LoVo (cell line): ENCODE measurements around the gene CNTN6.

Experiments
- DNase-seq: peaks from one replicate; pipeline ENCODE4 v3.0.0-alpha.2; 2016; ENCODE audit warnings: low spot score

CNTN6 gene

DNA sequence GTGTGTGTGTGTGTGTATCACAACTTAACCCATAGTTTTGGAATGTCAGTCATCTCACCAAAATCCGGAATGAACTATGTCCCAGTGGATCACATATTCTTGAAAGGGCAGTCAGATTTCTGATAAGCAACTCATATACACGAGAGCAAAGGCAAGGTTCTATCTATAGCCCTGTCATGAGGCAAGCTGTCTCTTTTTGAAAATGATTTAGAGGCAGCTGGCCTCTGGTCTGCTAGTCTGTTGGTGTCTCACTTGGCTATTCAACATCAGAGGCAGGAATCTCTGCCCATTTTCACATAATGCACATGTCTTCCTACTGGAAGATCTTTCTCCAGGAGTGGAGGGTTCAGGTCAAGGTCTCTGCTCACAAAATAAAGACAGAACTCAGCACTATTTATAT is 79.8 kb downstream of the CNTN6 start:
- DNase-seq: no peak

GRCh38 chr3:1179146-1179545 is 86.3 kb downstream of the CNTN6 start:
- no peak for DNase-seq

DNA sequence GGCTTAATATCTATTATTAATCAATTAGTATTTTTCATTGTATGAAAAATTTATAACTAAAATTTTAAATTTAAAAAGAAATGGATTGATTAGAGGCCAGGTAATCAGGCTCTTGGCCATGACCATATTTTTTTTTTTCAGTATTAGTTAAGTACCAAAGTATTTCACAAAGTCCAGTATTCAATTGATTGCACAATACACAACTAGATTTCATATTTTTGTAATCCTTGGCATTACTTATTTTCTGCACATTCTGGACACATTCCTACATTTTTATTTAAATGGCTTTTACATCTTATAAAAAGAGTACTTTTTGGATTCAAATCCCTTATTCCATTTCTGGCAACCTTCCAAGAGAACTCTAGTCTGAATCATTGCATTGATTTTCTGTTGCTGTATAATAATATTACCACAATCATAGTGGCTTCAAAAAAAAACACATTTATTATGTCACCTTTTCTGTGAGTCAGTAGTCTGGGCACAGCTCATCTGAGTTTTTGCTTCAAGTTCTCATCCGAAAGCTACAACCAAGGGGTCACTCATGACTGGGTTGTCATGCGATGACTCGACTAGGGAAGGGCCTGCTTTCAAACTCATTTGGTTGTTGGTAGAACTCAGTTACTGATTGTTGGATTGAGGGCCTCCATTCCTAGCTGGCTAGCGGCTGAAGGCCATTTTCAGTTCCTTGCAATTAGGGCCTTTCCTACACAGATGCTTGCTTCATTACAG is 90.7 kb downstream of the CNTN6 start:
- no peak for DNase-seq

GRCh38 chr3:1190569-1190968 is 97.7 kb downstream of the CNTN6 start:
- no peak for DNase-seq

DNA sequence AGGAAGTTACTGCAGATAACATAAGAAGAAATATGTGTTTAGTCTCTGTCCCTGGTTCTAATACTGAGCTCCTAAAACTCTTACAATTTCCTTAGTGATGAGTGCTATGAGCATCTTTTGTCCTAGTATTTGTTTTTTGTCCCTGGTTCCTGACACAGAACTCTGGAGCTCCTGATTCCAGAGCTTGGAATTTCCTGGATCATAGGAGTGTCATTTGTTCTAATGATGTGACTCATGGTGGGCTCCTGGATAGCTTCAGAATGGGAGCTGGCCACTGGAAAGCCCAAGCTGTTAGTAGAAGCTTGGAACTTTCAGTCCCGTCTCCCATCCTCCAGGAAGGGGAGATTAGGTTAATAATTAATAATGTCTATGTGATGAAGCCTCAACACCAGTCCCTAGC is 98.2 kb downstream of the CNTN6 start:
- no peak for DNase-seq

- no peak for DNase-seq
Measured at GRCh38 chr3:1195947-1196346, 103.1 kb downstream of the CNTN6 start.

GRCh38 chr3:1197051-1197450 is 104.2 kb downstream of the CNTN6 start:
- no peak for DNase-seq

DNA sequence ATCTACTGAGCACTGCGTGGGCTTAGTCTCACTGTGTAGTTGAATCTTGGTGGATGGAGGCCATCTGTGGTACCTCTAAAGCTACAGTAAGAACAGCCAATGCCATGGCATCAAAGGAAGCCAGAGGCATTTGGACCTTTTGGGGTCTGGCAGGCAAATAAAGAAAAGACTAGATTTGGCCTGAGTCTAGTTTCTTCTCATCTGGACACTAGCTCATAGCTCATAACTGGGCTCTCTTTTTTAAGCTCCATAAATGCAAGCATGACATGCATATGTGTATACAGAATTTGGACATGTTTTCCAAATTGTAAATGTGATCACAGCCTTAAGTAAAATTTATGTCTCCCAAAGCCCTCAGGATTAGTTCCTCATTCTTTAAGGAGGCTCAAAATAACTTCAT is 107.5 kb downstream of the CNTN6 start:
- no peak for DNase-seq

DNA sequence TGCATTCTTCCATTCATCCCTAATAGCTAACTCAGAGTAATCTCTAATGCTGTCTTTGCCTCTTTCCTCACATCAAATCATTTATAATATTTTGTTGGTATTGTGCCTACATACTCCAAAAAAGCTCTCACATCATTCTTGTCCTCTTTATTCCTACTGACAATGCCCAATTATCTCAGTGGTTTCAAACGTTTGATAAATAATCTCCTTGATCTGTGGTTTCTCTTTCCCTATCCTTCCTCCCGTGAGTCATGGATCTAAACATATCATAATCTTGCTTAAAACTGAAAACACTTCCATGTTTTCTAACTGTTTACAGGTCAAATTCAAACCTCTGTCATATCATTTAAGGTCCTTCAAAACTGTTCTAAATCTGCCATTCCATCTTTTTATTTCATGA is 115.1 kb downstream of the CNTN6 start:
- no peak for DNase-seq

GRCh38 chr3:1214933-1215332 is 122.1 kb downstream of the CNTN6 start:
- no peak for DNase-seq

DNA sequence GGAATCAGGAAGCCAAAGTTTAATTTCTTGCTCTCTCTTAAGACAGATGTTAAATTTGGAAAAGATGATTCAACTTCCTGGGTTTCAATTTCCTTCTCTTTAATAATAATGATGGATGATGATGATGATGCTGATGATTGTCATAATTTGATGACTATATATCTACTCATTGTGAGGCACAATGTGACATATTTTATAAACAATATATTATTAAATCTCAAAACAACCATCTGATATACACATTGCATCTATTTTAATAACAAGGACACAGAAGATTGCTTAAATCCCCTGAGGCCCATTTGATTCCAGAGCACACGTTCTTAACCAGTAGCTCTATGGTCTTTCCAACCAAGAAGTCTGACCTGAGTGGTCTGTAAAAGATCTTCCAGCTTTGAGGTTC is 124.0 kb downstream of the CNTN6 start:
- DNase-seq: no peak

GRCh38 chr3:1227111-1227510 is 134.3 kb downstream of the CNTN6 start:
- no peak for DNase-seq

- DNase-seq: no peak
Measured at GRCh38 chr3:1228289-1228688, 135.5 kb downstream of the CNTN6 start.

DNA sequence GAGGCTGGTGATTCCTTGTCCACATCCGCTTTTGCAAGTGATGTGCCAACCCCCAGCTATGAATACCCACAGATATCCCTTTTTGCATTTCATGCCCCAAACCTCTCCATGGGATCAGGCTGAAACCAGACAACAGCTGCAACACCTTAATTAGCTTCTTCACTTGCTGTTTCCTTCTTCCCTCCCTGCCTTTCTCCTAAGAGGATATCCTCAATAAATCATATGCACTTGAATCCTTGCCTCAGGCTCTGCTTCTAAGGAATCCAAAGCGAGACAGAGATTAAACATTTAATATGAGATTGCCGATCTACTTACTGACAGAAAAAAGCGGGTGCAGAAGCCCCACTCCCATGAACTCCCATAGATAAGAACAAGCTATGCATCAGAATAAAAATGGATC is 138.1 kb downstream of the CNTN6 start:
- DNase-seq: no peak

- no peak for DNase-seq
Measured at GRCh38 chr3:1232276-1232675, 139.5 kb downstream of the CNTN6 start.

- DNase-seq: no peak
Measured at GRCh38 chr3:1235526-1236120, 142.8 kb downstream of the CNTN6 start.

GRCh38 chr3:1251282-1252060 is 158.6 kb downstream of the CNTN6 start:
- DNase-seq: no peak

- DNase-seq: no peak
Measured at GRCh38 chr3:1252061-1252430, 159.2 kb downstream of the CNTN6 start.

DNA sequence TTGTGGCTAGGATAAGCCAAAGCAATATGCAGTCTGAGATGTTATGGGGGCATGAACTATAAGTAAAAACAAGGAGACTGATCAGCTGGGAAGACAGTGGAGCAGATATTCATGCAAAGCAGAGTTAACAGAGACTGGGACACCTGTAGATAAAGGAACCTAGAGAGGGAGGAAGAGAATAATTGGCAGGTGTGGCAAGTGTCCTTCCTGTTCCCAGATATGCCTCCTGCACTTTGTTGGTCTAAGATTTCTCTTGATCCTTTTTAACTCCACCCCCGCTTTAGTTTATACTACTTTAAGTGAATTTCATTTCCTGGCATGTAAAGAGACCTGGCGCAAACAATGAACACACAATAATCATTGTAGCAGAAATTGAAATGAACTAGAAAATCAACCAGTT is 169.4 kb downstream of the CNTN6 start:
- no peak for DNase-seq

DNA sequence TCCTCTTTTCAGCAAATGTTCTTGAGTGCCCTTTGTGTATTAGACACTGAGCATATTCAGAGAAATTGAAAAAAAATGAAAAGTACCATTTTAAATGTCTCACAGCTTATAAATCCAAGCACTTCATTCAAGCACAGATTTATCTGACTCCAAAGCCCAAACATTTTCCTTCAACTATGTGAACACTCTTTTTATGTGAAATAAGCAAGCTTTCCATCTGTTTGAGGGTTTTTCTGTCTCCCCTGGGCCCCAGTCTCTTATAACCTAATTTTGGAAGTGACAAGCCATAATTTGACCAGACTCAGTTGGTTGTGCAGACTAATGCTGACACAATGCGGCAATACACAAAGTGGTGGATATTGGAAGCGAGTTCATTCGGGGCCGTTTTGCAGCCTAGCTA is 170.3 kb downstream of the CNTN6 start:
- no peak for DNase-seq

- no peak for DNase-seq
Measured at GRCh38 chr3:1269808-1270207, 177.0 kb downstream of the CNTN6 start.

DNA sequence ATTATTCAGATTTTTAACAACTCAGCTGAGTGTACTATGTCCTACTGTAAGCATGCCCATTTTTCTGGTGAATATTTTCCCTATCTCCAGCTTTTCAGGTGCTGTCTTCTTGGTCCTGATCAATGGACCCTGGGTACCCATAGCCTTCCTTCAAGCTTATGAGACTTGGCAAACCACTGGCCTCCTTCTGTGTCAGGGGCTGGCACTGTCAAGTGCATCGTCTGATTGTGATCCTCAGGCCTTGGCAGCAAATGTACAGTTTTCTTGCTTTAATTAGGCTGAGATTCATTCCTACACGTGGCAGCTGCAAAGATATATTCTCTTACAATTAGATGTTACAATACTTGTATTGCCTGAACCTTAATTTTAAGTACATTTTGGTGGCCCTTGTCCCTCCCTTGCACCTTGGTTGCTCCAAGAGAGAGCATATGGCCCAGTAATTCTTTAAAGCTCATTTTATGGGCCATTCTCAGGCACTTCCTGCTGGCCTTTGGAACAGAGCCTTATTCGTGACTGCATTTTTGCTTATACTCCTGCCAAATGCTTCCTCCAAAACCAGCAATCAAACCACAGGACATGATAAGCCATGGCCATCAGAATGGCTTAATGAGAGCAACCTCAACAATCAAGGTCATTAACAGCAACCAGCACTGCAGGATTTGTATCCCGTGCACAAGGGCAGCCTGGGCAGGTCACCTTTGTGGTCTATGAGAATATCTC is 179.9 kb downstream of the CNTN6 start:
- no peak for DNase-seq

- no peak for DNase-seq
Measured at GRCh38 chr3:1275495-1275894, 182.7 kb downstream of the CNTN6 start.
